ENCODE measurements around the gene SYNJ1.
A peak's percentile ranks its signal among the peaks of the same experiment; 100 is the strongest.
"Not testable (repeated sequence)": the region's sequence is repeated elsewhere in the genome, so short reads cannot be mapped to it uniquely, and the experiment has no call there.

SYNJ1 gene, protein sequence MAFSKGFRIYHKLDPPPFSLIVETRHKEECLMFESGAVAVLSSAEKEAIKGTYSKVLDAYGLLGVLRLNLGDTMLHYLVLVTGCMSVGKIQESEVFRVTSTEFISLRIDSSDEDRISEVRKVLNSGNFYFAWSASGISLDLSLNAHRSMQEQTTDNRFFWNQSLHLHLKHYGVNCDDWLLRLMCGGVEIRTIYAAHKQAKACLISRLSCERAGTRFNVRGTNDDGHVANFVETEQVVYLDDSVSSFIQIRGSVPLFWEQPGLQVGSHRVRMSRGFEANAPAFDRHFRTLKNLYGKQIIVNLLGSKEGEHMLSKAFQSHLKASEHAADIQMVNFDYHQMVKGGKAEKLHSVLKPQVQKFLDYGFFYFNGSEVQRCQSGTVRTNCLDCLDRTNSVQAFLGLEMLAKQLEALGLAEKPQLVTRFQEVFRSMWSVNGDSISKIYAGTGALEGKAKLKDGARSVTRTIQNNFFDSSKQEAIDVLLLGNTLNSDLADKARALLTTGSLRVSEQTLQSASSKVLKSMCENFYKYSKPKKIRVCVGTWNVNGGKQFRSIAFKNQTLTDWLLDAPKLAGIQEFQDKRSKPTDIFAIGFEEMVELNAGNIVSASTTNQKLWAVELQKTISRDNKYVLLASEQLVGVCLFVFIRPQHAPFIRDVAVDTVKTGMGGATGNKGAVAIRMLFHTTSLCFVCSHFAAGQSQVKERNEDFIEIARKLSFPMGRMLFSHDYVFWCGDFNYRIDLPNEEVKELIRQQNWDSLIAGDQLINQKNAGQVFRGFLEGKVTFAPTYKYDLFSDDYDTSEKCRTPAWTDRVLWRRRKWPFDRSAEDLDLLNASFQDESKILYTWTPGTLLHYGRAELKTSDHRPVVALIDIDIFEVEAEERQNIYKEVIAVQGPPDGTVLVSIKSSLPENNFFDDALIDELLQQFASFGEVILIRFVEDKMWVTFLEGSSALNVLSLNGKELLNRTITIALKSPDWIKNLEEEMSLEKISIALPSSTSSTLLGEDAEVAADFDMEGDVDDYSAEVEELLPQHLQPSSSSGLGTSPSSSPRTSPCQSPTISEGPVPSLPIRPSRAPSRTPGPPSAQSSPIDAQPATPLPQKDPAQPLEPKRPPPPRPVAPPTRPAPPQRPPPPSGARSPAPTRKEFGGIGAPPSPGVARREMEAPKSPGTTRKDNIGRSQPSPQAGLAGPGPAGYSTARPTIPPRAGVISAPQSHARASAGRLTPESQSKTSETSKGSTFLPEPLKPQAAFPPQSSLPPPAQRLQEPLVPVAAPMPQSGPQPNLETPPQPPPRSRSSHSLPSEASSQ (N-terminal part only)

DNA sequence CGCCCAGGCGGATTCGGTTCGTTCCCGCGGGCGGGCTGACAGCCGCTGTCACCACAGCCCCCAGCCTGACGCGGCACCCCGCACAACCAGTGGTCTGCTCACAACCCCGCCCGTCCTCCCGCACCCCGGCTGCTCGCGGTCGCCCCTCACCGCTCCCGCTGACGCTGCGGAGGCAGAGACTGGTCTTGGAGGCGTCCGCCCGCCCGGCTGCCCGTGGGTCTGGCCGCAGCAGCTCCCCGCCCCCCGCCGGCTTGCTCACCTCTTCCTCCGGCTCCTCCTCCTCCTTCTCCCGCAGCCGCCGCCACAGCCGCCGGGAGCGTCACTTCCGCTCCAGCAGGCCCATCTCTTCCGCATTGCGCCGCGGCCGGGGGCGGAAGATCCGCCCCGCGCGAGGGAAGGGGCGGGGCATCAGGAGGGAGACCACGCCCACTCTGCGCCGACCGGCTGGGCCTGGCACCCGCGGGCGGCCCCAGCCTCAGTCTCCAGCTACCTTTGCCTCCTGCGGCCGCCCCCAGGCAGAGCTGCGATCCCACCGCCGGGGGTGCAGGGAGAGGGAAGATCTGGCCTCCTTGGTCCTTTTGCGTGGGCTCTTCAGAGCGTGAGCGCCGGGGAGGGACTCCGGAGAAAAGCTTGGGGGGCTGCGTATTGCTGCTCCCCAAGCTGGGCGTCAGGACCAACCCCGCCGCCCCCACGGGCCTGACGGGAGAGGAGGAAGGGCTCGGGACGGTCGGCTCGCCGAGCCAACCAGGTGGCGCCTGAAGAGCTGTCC, at the start of gene SYNJ1:
SYNJ1 (minus strand) TSS at position 327 of the 769 bp plus-strand sequence. CDS start 1,118 bp downstream, outside the sequence.
- peak within 1 kb of the TSS; percentile 78 for H3K4me3 ChIP-seq (ENCODE audit: low read depth, low read length)
- TF ChIP-seq CTCF (IDR thresholded peaks at IDR 0.05; ENCODE audit: low read depth, low read length), result no peak

GRCh38 chr21:32777269-32777668, 49.5 kb upstream of the SYNJ1 start:
- TF ChIP-seq CTCF (IDR thresholded peaks at IDR 0.05; ENCODE audit: low read depth, low read length), result no peak
- no peak overlapping the region for H3K4me3 ChIP-seq (ENCODE audit: low read depth, low read length)

DNA sequence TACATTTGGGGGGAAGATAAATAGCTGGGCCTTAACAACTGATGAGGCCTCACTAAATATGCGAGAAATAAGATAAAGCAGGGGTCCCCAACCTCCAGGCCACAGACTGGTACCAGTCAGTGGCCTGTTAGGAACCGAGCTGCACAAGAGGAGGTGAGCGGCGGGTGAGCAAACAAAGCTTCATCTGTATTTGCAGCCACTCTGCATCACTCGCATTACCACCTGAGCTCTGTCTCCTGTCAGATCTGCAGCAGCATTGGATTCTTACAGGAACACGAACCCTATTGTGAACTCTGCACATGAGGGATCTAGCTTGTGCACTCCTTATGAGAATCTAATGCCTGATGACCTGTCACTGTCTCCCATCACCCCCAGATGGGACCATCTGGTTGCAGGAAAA, 48.9 kb upstream of the SYNJ1 start:
- no peak for TF ChIP-seq CTCF (IDR thresholded peaks at IDR 0.05; ENCODE audit: low read depth, low read length)
- H3K4me3 ChIP-seq (ENCODE audit: low read depth, low read length), result no peak overlapping the region

- not testable (repeated sequence) for H3K4me3 ChIP-seq (ENCODE audit: low read depth, low read length)
These were observed 45.2 kb upstream of the SYNJ1 start for GRCh38 chr21:32773048-32773344.

GRCh38 chr21:32772281-32773047, 44.7 kb upstream of the SYNJ1 start:
- peak overlapping the region; percentile 72 for H3K4me3 ChIP-seq (ENCODE audit: low read depth, low read length)
- TF ChIP-seq CTCF (IDR thresholded peaks at IDR 0.05; ENCODE audit: low read depth, low read length), result no peak

DNA sequence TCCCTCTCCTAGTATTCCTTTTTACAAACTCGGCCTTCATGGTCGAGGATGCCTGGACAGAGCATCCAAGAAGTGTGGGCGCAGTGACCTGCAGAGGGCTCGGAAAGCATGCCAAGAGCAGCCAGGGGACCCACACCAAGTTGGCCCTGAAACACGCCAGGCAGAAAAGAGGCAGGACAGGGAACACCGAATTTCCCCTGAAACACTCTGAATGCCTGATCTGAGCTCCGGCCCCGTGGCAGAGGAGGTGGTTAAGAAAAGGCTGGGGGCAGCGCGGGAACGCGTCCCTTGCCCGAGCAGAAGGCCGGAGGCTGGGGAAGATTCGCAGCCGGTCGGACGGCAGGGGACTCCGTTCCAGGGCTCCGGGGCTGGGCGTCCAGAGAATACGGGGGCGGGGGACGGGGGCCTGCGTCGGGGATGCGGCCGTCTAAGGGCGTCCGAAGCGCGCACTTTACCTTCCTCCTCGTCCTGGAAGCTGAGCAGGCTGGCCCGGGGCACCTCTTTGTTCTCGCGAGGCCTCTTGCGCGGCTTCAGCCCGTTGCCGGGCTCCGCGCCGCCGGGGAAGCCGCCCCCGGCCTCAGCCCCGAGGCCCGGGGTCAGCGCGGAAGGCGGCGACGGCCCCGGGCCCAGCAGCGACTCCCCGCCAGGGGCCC, 43.2 kb upstream of the SYNJ1 start:
- TF ChIP-seq CTCF (IDR thresholded peaks at IDR 0.05; ENCODE audit: low read depth, low read length), result no peak
- peak overlapping the region; percentile 72 for H3K4me3 ChIP-seq (ENCODE audit: low read depth, low read length)

Data from WI38 (cell line).